ENCODE measurements around the gene RPUSD1.

GRCh38 chr16:768428-768827 is 19.8 kb downstream of the RPUSD1 start:
- TF ChIP-seq CTCF (conservative IDR thresholded peaks at IDR 0.05) (no peak), EZH2 (IDR thresholded peaks at IDR 0.05; ENCODE audit: low read depth) (no peak)

All from PC-9 (cell line).